ENCODE data around the gene SH3D19.

DNA sequence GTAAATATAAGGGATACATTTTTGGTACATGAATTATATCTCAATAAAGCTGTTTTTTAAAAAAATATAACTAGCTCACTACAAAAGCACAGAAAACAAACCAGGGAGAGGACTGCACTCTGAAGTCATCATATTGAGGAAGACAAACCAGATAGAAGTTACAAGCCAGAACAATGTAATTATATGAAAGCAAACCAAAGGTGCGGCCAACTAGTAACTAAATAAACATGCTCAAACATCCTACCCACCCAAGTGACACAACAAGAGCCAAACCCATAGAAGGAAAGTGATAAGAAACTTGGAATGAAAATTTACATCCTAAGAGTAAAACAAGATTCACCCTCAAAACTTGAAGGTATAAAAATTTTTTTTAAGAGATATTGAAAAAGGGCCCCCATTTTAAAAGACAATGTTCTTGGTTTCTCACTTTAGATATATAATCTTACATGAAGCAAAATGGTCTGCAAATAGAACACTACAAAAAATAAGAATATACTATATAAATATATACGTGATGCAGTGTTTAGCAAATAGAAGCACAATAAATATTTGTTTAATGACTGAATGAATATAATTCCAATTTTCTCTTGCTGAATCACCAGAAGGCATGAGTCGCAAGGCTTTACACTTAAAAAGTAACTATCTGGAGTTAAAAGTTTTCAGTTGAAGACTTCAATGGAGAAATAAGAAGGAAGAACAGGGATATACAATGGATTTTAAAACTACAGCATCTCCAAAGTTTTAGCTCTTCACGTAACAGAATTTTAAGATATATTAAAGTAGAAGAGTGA, 4.0 kb upstream of the SH3D19 start:
- TF ChIP-seq CTCF (IDR thresholded peaks at IDR 0.05 in 4 of 5, conservative IDR thresholded peaks at IDR 0.05 in 1 of 5) (no peak), POLR2A (IDR thresholded peaks at IDR 0.05) (no peak)
